RWPE2 (cell line): ENCODE measurements around the gene CLIP1.

ENCODE experiments used
- ATAC-seq: fragments of 200-7000 bp; cut with Tn5 transposase; 3 replicates; pipeline ENCODE4 v1.9.1; 2021; ENCODE audit warnings: low read depth
- DNase-seq: peaks from one replicate; pipeline ENCODE4 v3.0.0-alpha.2; 2020; ENCODE audit warnings: low spot score
- H3K27ac ChIP-seq: fragments of 450-650 bp; 2 replicates; pipeline ENCODE4 v1.5.1; 2017; ENCODE audit warnings: mild to moderate bottlenecking; ENCODE audit not compliant: poor library complexity, severe bottlenecking
- H3K27me3 ChIP-seq: fragments of 250-450 bp; sonication (Bioruptor Pico); 2 replicates; pipeline ENCODE4 v1.5.1; 2021; ENCODE audit warnings: mild to moderate bottlenecking, moderate library complexity; ENCODE audit not compliant: insufficient read depth, poor library complexity, severe bottlenecking
- H3K36me3 ChIP-seq: fragments of 250-450 bp; sonication (Bioruptor Pico); 2 replicates; pipeline ENCODE4 v1.5.1; 2020; ENCODE audit warnings: low read depth, mild to moderate bottlenecking, moderate library complexity
- H3K4me1 ChIP-seq: fragments of 250-450 bp; sonication (Bioruptor Pico); 2 replicates; pipeline ENCODE4 v1.5.1; 2021; ENCODE audit warnings: mild to moderate bottlenecking, moderate library complexity; ENCODE audit not compliant: insufficient read depth, poor library complexity, severe bottlenecking
- H3K4me3 ChIP-seq: fragments of 250-450 bp; sonication (Bioruptor Pico); 2 replicates; pipeline ENCODE4 v1.5.1; 2021; ENCODE audit warnings: mild to moderate bottlenecking, moderate library complexity; ENCODE audit not compliant: severe bottlenecking
- H3K9me3 ChIP-seq: fragments of 250-450 bp; sonication (Bioruptor Pico); 2 replicates; pipeline ENCODE4 v1.5.1; 2021; ENCODE audit warnings: mild to moderate bottlenecking, moderate library complexity; ENCODE audit not compliant: severe bottlenecking
- CTCF ChIP-seq: fragments of 450-650 bp; IDR thresholded peaks from one replicate; pipeline ENCODE4 v1.5.1; 2017; ENCODE audit warnings: mild to moderate bottlenecking, moderate library complexity; ENCODE audit not compliant: poor library complexity, severe bottlenecking

CLIP1 gene

GRCh38 chr12:122250536-122250935, 171.9 kb downstream of the CLIP1 start:
- DNase-seq: no peak
- Histone ChIP-seq H3K9me3 (no peaks in the 10 kb centered on the region), H3K4me3 (no peak overlapping the region), H3K27ac (no peak overlapping the region), H3K27me3 (no peaks in the 10 kb centered on the region), H3K36me3 (peaks cover 10% of the 10 kb centered on the region), H3K4me1 (no peaks in the 10 kb centered on the region)
- ATAC-seq: no peak
- no peak for TF ChIP-seq CTCF

GRCh38 chr12:122250047-122250446, 172.4 kb downstream of the CLIP1 start:
- Histone ChIP-seq H3K27ac (no peak overlapping the region), H3K4me1 (no peaks in the 10 kb centered on the region), H3K9me3 (no peaks in the 10 kb centered on the region), H3K27me3 (no peaks in the 10 kb centered on the region), H3K36me3 (peaks cover 10% of the 10 kb centered on the region), H3K4me3 (no peak overlapping the region)
- no peak for DNase-seq
- no peak for ATAC-seq
- TF ChIP-seq CTCF: no peak

DNA sequence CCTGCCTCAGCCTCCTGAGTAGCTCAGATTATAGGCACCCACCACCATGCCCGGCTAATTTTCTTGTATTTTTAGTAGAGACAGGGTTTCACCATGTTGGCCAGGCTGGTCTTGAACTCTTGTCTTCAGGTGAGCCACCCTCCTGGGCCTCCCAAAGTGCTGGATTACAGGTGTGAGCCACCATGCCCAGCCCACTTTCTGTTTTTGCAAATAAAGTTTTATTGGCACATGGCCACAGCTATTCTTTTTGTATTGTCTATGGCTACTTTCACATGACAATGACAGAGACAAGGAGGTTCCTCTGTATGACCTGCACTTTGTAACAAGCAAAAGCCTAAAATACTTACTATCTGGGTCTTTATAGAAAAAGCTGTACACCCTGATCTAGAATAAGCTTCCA, 176.9 kb downstream of the CLIP1 start:
- Histone ChIP-seq H3K4me3 (no peak overlapping the region), H3K27ac (no peak overlapping the region), H3K9me3 (no peaks in the 10 kb centered on the region), H3K36me3 (peaks cover 14% of the 10 kb centered on the region), H3K4me1 (no peaks in the 10 kb centered on the region), H3K27me3 (no peaks in the 10 kb centered on the region)
- ATAC-seq (no peak), DNase-seq (no peak)
- no peak for TF ChIP-seq CTCF

GRCh38 chr12:122244565-122245371, 177.7 kb downstream of the CLIP1 start:
- Histone ChIP-seq H3K36me3 (peaks cover 11% of the 10 kb centered on the region), H3K27ac (no peak overlapping the region), H3K27me3 (no peaks in the 10 kb centered on the region), H3K4me3 (no peak overlapping the region), H3K9me3 (no peaks in the 10 kb centered on the region), H3K4me1 (no peaks in the 10 kb centered on the region)
- DNase-seq: no peak
- ATAC-seq: no peak
- no peak for TF ChIP-seq CTCF

GRCh38 chr12:122243965-122244364, 178.5 kb downstream of the CLIP1 start:
- DNase-seq (no peak), ATAC-seq (no peak)
- Histone ChIP-seq H3K27ac (no peak overlapping the region), H3K36me3 (peaks cover 7% of the 10 kb centered on the region), H3K4me1 (peaks cover 2% of the 10 kb centered on the region), H3K27me3 (no peaks in the 10 kb centered on the region), H3K4me3 (no peak overlapping the region), H3K9me3 (peaks cover 3% of the 10 kb centered on the region)
- TF ChIP-seq CTCF: no peak
